ENCODE data around the gene PDE1A. TPM values are rescaled to one million over a fixed set of nuclear protein-coding genes. Genes with fewer than 3 reads are reported as not detected.

PDE1A gene
- total and polyA plus RNA-seq, 9 donors = 7.3 to 13.8 (median 10.7) TPM

DNA sequence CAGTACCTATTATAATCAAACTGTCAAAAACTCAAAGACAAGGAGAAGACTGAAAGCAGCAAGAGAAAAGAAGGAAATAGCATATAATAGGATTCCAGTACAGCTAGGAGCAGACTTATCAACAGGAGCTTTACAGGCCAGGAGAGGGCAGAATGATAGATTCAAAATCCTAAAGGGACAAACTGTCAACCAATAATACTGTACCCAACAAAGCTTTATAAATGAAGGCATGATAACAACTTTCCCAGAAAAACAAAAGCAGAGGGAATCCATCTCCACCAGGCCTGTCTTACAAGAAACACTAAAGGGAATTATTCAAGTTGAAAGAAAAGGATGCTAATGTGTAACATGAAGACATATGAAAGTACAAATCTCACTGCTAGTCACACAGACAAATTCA is 42.0 kb downstream of the PDE1A start:
- Histone ChIP-seq H3K27me3 (ENCODE audit: control insufficient read depth, insufficient read depth, low read length) (no peaks in the 10 kb centered on the region), H3K36me3 (ENCODE audit: control insufficient read depth, insufficient read depth, low read length) (no peaks in the 10 kb centered on the region), H3K27ac (ENCODE audit: low read length) (no peak overlapping the region), H3K9me3 (replicated peaks; ENCODE audit: control insufficient read depth, low read depth, low read length) (no peaks in the 10 kb centered on the region), H3K4me1 (ENCODE audit: control insufficient read depth, insufficient read depth, low read length) (no peaks in the 10 kb centered on the region), H3K4me3 (ENCODE audit: low read length) (no peak overlapping the region)
- DNase-seq = no peak

DNA sequence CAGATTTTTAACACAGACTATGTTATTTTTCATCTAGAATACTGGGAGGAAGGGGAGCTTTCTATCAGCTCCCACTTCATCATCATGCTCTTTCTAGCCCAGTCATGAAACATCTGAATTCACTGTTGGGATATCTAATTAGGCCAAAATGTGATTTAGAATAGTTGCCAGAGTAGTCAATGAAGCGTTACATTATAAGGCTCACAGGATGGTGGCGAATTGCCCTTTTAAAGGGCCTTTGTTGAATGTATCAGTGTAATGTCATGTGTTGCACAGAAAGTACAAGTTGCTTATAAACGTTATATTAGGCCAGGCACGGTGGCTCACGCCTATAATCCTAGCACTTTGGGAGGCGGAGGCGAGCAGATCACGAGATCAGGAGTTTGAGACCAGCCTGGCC is 45.6 kb downstream of the PDE1A start:
- Histone ChIP-seq H3K4me1 (ENCODE audit: control insufficient read depth, insufficient read depth, low read length) (no peaks in the 10 kb centered on the region), H3K9me3 (replicated peaks; ENCODE audit: control insufficient read depth, low read depth, low read length) (no peaks in the 10 kb centered on the region), H3K27me3 (ENCODE audit: control insufficient read depth, insufficient read depth, low read length) (no peaks in the 10 kb centered on the region), H3K27ac (ENCODE audit: low read length) (no peak overlapping the region), H3K36me3 (ENCODE audit: control insufficient read depth, insufficient read depth, low read length) (no peaks in the 10 kb centered on the region), H3K4me3 (ENCODE audit: low read length) (no peak overlapping the region)
- DNase-seq = no peak
- 84% methylated on average over 8 of the region's 8 CpGs for WGBS (ENCODE audit: insufficient coverage)

DNA sequence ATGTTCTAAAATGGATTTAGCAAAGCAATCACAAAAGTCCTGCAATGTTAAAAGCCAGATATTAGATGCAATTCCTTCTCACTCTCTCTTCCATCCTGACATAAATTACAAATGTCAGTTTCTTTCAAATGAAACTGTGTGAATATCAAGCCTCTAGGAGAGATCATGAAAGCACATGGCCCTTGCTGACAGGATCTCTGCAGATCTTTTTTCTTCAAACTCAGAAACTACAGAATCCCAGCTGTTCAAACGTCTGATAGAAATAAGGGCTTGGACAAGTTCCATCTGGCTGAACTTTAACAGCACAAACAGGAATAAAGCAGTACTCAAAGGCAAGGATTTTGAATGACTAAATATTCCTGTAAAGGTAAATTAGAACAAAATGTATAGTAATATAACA is 47.6 kb downstream of the PDE1A start:
- H3K27me3 ChIP-seq (ENCODE audit: control insufficient read depth, insufficient read depth, low read length) = no peaks in the 10 kb centered on the region
- H3K9me3 ChIP-seq (replicated peaks; ENCODE audit: control insufficient read depth, low read depth, low read length) = peaks cover 7% of the 10 kb centered on the region
- peak overlapping the region; percentile 32 for H3K27ac ChIP-seq (ENCODE audit: low read length)
- H3K4me1 ChIP-seq (ENCODE audit: control insufficient read depth, insufficient read depth, low read length) = no peaks in the 10 kb centered on the region
- peak; percentile 94 for DNase-seq
- H3K36me3 ChIP-seq (ENCODE audit: control insufficient read depth, insufficient read depth, low read length) = no peaks in the 10 kb centered on the region
- WGBS (ENCODE audit: insufficient coverage) = no CpG with 5 or more reads among the region's 1 CpG
- no peak overlapping the region for H3K4me3 ChIP-seq (ENCODE audit: low read length)

DNA sequence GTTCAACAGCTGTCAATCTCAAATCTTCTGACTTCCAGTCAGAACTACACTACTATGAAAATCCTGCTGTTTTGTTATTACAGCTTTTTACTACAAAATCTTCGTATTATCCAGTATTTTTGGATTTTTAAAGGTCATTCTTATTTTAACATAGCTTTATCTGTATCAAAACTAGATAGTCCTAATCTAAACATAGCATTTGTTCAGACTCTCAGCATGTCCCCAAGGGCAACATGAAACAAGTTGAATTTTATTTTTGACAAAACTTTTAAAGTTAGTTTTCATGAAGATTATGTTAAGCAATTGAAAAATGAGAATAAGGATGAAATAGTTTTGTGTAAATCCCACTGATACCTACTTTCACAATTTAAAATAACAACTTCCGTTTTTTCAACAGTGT is 48.1 kb downstream of the PDE1A start:
- WGBS (ENCODE audit: insufficient coverage) = no CpG with 5 or more reads among the region's 2 CpGs
- H3K27ac ChIP-seq (ENCODE audit: low read length) = peak overlapping the region; percentile 32
- H3K9me3 ChIP-seq (replicated peaks; ENCODE audit: control insufficient read depth, low read depth, low read length) = peaks cover 8% of the 10 kb centered on the region
- H3K4me1 ChIP-seq (ENCODE audit: control insufficient read depth, insufficient read depth, low read length) = no peaks in the 10 kb centered on the region
- DNase-seq = no peak
- H3K36me3 ChIP-seq (ENCODE audit: control insufficient read depth, insufficient read depth, low read length) = no peaks in the 10 kb centered on the region
- H3K4me3 ChIP-seq (ENCODE audit: low read length) = no peak overlapping the region
- H3K27me3 ChIP-seq (ENCODE audit: control insufficient read depth, insufficient read depth, low read length) = no peaks in the 10 kb centered on the region

DNA sequence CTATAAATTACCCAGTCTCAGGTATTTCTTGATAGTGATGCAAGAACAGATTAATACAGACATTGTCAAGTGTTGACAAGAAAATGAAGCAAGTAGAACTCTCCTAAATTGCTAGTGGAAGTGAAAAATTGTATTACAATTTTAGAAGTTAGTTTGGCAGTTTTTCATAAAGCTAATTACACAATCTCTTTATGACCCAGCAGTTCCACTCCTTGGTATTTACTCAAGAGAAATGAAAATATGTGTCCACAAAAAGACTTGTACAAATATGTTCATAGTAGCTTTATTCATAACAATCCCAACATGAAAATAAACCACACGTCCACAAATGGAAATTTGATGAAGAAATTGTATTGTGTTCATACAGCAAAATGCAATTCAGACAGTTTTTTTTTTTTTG is 49.4 kb downstream of the PDE1A start:
- no CpG with 5 or more reads among the region's 1 CpG for WGBS (ENCODE audit: insufficient coverage)
- Histone ChIP-seq H3K27me3 (ENCODE audit: control insufficient read depth, insufficient read depth, low read length) (no peaks in the 10 kb centered on the region), H3K4me3 (ENCODE audit: low read length) (no peak overlapping the region), H3K4me1 (ENCODE audit: control insufficient read depth, insufficient read depth, low read length) (no peaks in the 10 kb centered on the region), H3K9me3 (replicated peaks; ENCODE audit: control insufficient read depth, low read depth, low read length) (peaks cover 10% of the 10 kb centered on the region), H3K36me3 (ENCODE audit: control insufficient read depth, insufficient read depth, low read length) (no peaks in the 10 kb centered on the region), H3K27ac (ENCODE audit: low read length) (no peak overlapping the region)
- DNase-seq = no peak

DNA sequence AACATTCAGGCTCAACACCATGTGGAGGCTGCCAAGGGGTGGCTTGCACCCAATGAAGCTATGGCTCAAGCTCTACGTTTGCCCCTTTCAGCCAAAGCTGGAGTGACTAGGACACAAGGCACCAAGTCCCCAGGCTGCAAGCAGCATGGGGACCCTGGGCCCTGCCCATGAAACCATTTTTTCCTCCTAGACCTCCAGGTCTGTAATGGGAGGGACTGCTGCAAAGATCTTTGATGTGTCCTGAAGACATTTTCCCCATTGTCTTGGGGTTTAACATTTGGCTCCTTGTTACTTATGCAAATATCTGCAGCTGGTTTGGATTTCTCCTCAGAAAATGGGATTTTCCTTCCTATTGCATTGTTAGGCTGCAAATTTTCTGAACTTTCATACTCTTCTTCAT is 51.0 kb downstream of the PDE1A start:
- WGBS (ENCODE audit: insufficient coverage) = 71% methylated on average over 1 of the region's 1 CpG
- Histone ChIP-seq H3K27ac (ENCODE audit: low read length) (no peak overlapping the region), H3K9me3 (replicated peaks; ENCODE audit: control insufficient read depth, low read depth, low read length) (peaks cover 10% of the 10 kb centered on the region), H3K27me3 (ENCODE audit: control insufficient read depth, insufficient read depth, low read length) (no peaks in the 10 kb centered on the region), H3K36me3 (ENCODE audit: control insufficient read depth, insufficient read depth, low read length) (no peaks in the 10 kb centered on the region), H3K4me1 (ENCODE audit: control insufficient read depth, insufficient read depth, low read length) (no peaks in the 10 kb centered on the region), H3K4me3 (ENCODE audit: low read length) (no peak overlapping the region)
- no peak for DNase-seq

DNA sequence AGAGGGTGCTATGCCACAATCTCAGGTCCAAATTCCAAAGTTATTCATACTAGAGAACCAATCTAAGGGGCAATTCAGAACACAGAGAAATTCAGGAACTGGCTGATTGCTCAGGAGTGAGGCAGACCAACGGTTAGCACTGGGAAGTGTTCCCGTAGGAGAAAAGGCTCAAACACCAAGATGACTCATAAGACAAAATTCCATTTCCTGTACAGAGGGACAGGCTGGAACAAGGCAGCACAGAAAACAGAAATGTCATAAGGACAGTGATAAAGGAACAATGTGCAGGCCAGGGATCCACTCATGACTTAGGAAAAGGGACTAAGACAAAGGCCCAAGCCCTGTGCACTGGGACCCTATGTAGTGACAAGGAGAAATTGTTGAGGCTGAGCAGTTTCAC is 54.2 kb downstream of the PDE1A start:
- Histone ChIP-seq H3K27me3 (ENCODE audit: control insufficient read depth, insufficient read depth, low read length) (no peaks in the 10 kb centered on the region), H3K36me3 (ENCODE audit: control insufficient read depth, insufficient read depth, low read length) (no peaks in the 10 kb centered on the region), H3K9me3 (replicated peaks; ENCODE audit: control insufficient read depth, low read depth, low read length) (peaks cover 10% of the 10 kb centered on the region), H3K4me3 (ENCODE audit: low read length) (no peak overlapping the region), H3K27ac (ENCODE audit: low read length) (no peak overlapping the region), H3K4me1 (ENCODE audit: control insufficient read depth, insufficient read depth, low read length) (peaks cover 2% of the 10 kb centered on the region)
- DNase-seq = peak; percentile 63
- WGBS (ENCODE audit: insufficient coverage) = no CpG with 5 or more reads among the region's 2 CpGs

DNA sequence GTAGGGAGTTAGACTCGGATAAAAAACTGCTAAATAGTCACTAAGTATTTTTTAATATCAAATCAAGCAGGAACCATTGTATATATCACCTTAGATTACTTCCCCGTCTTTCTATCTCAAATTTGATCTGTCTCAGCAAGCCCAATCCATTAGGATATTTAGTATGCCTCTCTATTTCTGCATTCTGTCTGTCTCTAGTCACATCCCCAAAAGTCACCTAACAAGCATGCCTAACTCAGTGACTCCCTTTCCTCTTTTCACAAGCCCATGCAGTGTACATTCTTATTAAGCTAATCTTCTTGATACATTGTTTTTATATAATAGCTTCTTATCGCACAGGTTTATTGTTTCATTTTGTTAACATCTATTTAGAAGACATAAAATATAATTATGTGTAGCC is 57.8 kb downstream of the PDE1A start:
- H3K27me3 ChIP-seq (ENCODE audit: control insufficient read depth, insufficient read depth, low read length) = no peaks in the 10 kb centered on the region
- H3K27ac ChIP-seq (ENCODE audit: low read length) = no peak overlapping the region
- H3K4me3 ChIP-seq (ENCODE audit: low read length) = no peak overlapping the region
- H3K9me3 ChIP-seq (replicated peaks; ENCODE audit: control insufficient read depth, low read depth, low read length) = peaks cover 3% of the 10 kb centered on the region
- no peak for DNase-seq
- H3K36me3 ChIP-seq (ENCODE audit: control insufficient read depth, insufficient read depth, low read length) = no peaks in the 10 kb centered on the region
- WGBS (ENCODE audit: insufficient coverage) = 100% methylated on average over 1 of the region's 3 CpGs
- peaks cover 2% of the 10 kb centered on the region for H3K4me1 ChIP-seq (ENCODE audit: control insufficient read depth, insufficient read depth, low read length)

DNA sequence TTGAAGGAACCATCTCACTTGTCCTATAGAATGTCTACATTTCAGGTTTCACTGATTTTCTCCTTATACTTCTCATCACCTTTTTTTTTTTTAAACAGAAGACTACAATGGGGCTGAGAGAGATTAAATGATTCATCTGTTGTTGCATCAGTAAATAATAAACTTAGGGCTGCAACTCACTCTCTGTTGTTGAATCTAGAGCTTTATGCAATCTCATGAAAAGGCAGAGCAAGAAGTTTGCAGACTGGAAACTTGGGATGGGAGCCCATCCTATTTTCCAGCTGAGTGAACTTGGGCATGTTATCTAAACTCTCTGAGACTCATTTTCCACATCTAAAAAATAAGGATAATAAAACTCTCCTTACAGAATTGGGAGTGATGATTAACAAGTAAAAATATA is 58.4 kb downstream of the PDE1A start:
- no peaks in the 10 kb centered on the region for H3K9me3 ChIP-seq (replicated peaks; ENCODE audit: control insufficient read depth, low read depth, low read length)
- no peaks in the 10 kb centered on the region for H3K27me3 ChIP-seq (ENCODE audit: control insufficient read depth, insufficient read depth, low read length)
- no peak overlapping the region for H3K27ac ChIP-seq (ENCODE audit: low read length)
- no peak for DNase-seq
- no peaks in the 10 kb centered on the region for H3K36me3 ChIP-seq (ENCODE audit: control insufficient read depth, insufficient read depth, low read length)
- H3K4me3 ChIP-seq (ENCODE audit: low read length) = no peak overlapping the region
- H3K4me1 ChIP-seq (ENCODE audit: control insufficient read depth, insufficient read depth, low read length) = peaks cover 2% of the 10 kb centered on the region

DNA sequence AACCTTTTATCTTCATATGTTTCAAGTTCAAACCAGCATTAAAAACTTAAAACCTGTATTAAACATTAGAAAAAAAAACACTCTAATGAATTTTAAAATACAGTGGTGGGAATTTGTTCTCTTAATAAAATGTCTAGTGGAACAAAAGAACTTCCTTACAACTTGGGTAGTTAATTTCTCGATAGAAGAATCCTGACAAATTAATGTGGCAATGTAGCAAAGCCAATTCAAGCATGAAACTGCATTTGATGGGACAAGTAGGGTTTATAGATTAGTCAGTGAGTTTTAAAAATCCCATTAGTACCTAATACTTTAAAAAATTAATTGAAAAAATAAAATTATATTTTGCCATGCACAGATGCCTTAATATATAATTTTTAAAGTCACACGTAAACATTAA is 59.4 kb downstream of the PDE1A start:
- H3K4me3 ChIP-seq (ENCODE audit: low read length) = no peak overlapping the region
- peaks cover 2% of the 10 kb centered on the region for H3K4me1 ChIP-seq (ENCODE audit: control insufficient read depth, insufficient read depth, low read length)
- H3K9me3 ChIP-seq (replicated peaks; ENCODE audit: control insufficient read depth, low read depth, low read length) = no peaks in the 10 kb centered on the region
- no peaks in the 10 kb centered on the region for H3K36me3 ChIP-seq (ENCODE audit: control insufficient read depth, insufficient read depth, low read length)
- no peak overlapping the region for H3K27ac ChIP-seq (ENCODE audit: low read length)
- WGBS (ENCODE audit: insufficient coverage) = no CpG with 5 or more reads among the region's 2 CpGs
- H3K27me3 ChIP-seq (ENCODE audit: control insufficient read depth, insufficient read depth, low read length) = no peaks in the 10 kb centered on the region
- DNase-seq = no peak

DNA sequence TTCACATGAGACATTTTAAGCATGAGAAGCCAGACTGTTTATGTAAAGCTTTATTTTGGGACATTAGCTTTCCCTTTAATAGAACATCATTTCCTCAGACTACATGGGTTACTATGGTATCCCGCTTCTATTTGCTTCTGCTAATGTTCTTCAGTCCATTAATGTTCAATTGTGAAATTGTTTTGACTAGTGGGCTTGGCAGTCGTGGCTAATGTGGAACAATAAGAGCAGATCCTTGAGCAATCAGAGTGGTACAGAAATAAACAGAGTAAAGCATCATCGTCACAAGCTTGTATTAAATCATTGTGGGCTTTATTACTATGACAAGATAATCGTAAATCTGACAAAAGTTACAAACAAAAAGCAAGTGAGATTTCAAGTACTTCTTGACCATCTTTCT is 60.2 kb downstream of the PDE1A start:
- no peaks in the 10 kb centered on the region for H3K36me3 ChIP-seq (ENCODE audit: control insufficient read depth, insufficient read depth, low read length)
- H3K4me3 ChIP-seq (ENCODE audit: low read length) = no peak overlapping the region
- no CpG with 5 or more reads among the region's 4 CpGs for WGBS (ENCODE audit: insufficient coverage)
- no peak overlapping the region for H3K27ac ChIP-seq (ENCODE audit: low read length)
- no peaks in the 10 kb centered on the region for H3K9me3 ChIP-seq (replicated peaks; ENCODE audit: control insufficient read depth, low read depth, low read length)
- peak; percentile 21 for DNase-seq
- H3K4me1 ChIP-seq (ENCODE audit: control insufficient read depth, insufficient read depth, low read length) = peaks cover 2% of the 10 kb centered on the region
- no peaks in the 10 kb centered on the region for H3K27me3 ChIP-seq (ENCODE audit: control insufficient read depth, insufficient read depth, low read length)

Measured in muscle of leg (tissue), 11 donors.